ENCODE data around the gene ARL3.
"Not testable (repeated sequence)": the region's sequence is repeated elsewhere in the genome, so short reads cannot be mapped to it uniquely, and the experiment has no call there.

ARL3 gene

GRCh38 chr10:102743588-102744373 lies 29.6 kb upstream of the ARL3 start, which contains the start of gene WBP1L:
Gene WBP1L, plus strand, starts transcription at chr10:102743948. Its CDS starts 106 bp downstream, at chr10:102744054.
- Histone ChIP-seq H3K79me2 (ENCODE audit: insufficient read depth, low read length) (peaks cover 42% of the 10 kb centered on the region), H3K9ac (ENCODE audit: low read length) (peak within 1 kb of the TSS; percentile 84), H3K36me3 (ENCODE audit: low read length) (no peaks in the 10 kb centered on the region), H4K20me1 (ENCODE audit: low read depth, low read length) (no peaks in the 10 kb centered on the region), H3K4me2 (ENCODE audit: low read depth, low read length, poor library complexity, severe bottlenecking) (peak within 1 kb of the TSS; percentile 70), H3K4me3 (ENCODE audit: insufficient read depth, low read length, poor library complexity, severe bottlenecking) (peak within 1 kb of the TSS; percentile 77), H3K9me3 (ENCODE audit: insufficient read depth, low read length) (no peaks in the 10 kb centered on the region), H3F3A (ENCODE audit: insufficient read depth) (peaks cover 6% of the 10 kb centered on the region; the same call in 1 of the 2 replicates), H3K9me2 (replicated peaks; ENCODE audit: insufficient read depth, low read length) (no peaks in the 10 kb centered on the region; the same call in 1 of the 2 replicates), H2AFZ (ENCODE audit: low read depth, low read length, severe bottlenecking) (peak within 1 kb of the TSS; percentile 93), H3K27ac (ENCODE audit: low read depth, low read length) (peak within 1 kb of the TSS; percentile 51), H3K27me3 (ENCODE audit: low read length) (no peaks in the 10 kb centered on the region)
- TF ChIP-seq CTCF (IDR thresholded peaks at IDR 0.05; ENCODE audit: insufficient read depth, low read length, poor library complexity, severe bottlenecking): no peak
- no peak for TF ChIP-seq EZH2phosphoT487 (conservative IDR thresholded peaks at IDR 0.05; ENCODE audit: low read length)

- Histone ChIP-seq H3K9me2 (replicated peaks; ENCODE audit: insufficient read depth, low read length) (no peaks in the 10 kb centered on the region; the same call in 1 of the 2 replicates), H4K20me1 (ENCODE audit: low read depth, low read length) (no peaks in the 10 kb centered on the region), H3K27me3 (ENCODE audit: low read length) (no peaks in the 10 kb centered on the region), H3K9ac (ENCODE audit: low read length) (no peak overlapping the region), H3F3A (ENCODE audit: insufficient read depth) (peaks cover 6% of the 10 kb centered on the region; the same call in 1 of the 2 replicates), H3K9me3 (ENCODE audit: insufficient read depth, low read length) (no peaks in the 10 kb centered on the region), H3K79me2 (ENCODE audit: insufficient read depth, low read length) (peaks cover 36% of the 10 kb centered on the region), H3K27ac (ENCODE audit: low read depth, low read length) (peak overlapping the region; percentile 24; the same call in 1 of the 2 replicates), H3K36me3 (ENCODE audit: low read length) (no peaks in the 10 kb centered on the region), H3K4me2 (ENCODE audit: low read depth, low read length, poor library complexity, severe bottlenecking) (peak overlapping the region; percentile 41), H3K4me3 (ENCODE audit: insufficient read depth, low read length, poor library complexity, severe bottlenecking) (no peak overlapping the region), H2AFZ (ENCODE audit: low read depth, low read length, severe bottlenecking) (peak overlapping the region; percentile 93)
- TF ChIP-seq EZH2phosphoT487 (conservative IDR thresholded peaks at IDR 0.05; ENCODE audit: low read length) (no peak), CTCF (IDR thresholded peaks at IDR 0.05; ENCODE audit: insufficient read depth, low read length, poor library complexity, severe bottlenecking) (no peak)
Measured at GRCh38 chr10:102743078-102743587, 28.9 kb upstream of the ARL3 start.

GRCh38 chr10:102742313-102742712 lies 28.1 kb upstream of the ARL3 start:
- H3K9me2 ChIP-seq (replicated peaks; ENCODE audit: insufficient read depth, low read length); H3K9ac ChIP-seq (ENCODE audit: low read length); H4K20me1 ChIP-seq (ENCODE audit: low read depth, low read length); H3K4me2 ChIP-seq (ENCODE audit: low read depth, low read length, poor library complexity, severe bottlenecking); H3K27me3 ChIP-seq (ENCODE audit: low read length); H3F3A ChIP-seq (ENCODE audit: insufficient read depth); H3K4me3 ChIP-seq (ENCODE audit: insufficient read depth, low read length, poor library complexity, severe bottlenecking); H3K36me3 ChIP-seq (ENCODE audit: low read length); H3K27ac ChIP-seq (ENCODE audit: low read depth, low read length); H2AFZ ChIP-seq (ENCODE audit: low read depth, low read length, severe bottlenecking); H3K9me3 ChIP-seq (ENCODE audit: insufficient read depth, low read length): not testable (repeated sequence)
- H3K79me2 ChIP-seq (ENCODE audit: insufficient read depth, low read length): peaks cover 31% of the 10 kb centered on the region

Data from SU-DHL-6 (cell line).